ENCODE results near the gene CLEC16A. TPM values are rescaled to one million over a fixed set of nuclear protein-coding genes. Genes with fewer than 3 reads are reported as not detected.

Gene CLEC16A
- total RNA-seq, 1 donor from 2014 or later: 7.8 TPM

GRCh38 chr16:11170201-11170600 is 225.8 kb downstream of the CLEC16A start:
- H2AFZ ChIP-seq (replicated peaks): no peak overlapping the region
- Mint-ChIP-seq H3K4me3 (no peak overlapping the region), H3K4me1 (peaks cover 17% of the 10 kb centered on the region), H3K27me3 (ENCODE audit: insufficient read depth, low read depth) (peaks cover 4% of the 10 kb centered on the region), H3K9me3 (no peaks in the 10 kb centered on the region), H3K27ac (peak overlapping the region; percentile 69), H3K36me3 (peaks cover 11% of the 10 kb centered on the region)
- no peaks in the 10 kb centered on the region for H3K79me2 ChIP-seq (ENCODE audit: low read depth)
- H3K4me1 ChIP-seq: no peaks in the 10 kb centered on the region
- no peaks in the 10 kb centered on the region for H3K36me3 ChIP-seq
- no peak for DNase-seq (ENCODE audit: low spot score)
- H4K20me1 ChIP-seq (ENCODE audit: low read depth): no peaks in the 10 kb centered on the region
- H3K4me2 ChIP-seq: no peak overlapping the region
- no peaks in the 10 kb centered on the region for H3K27me3 ChIP-seq
- TF ChIP-seq EZH2phosphoT487 (IDR thresholded peaks at IDR 0.05): no peak
- H3K9me3 ChIP-seq (ENCODE audit: low read depth): no peaks in the 10 kb centered on the region
- H3K9ac ChIP-seq: no peak overlapping the region
- no peaks in the 10 kb centered on the region for H3F3A ChIP-seq (ENCODE audit: low read depth)
- H3K4me3 ChIP-seq: no peak overlapping the region
- no peak overlapping the region for H3K27ac ChIP-seq

- H3K36me3 Mint-ChIP-seq: peaks cover 12% of the 10 kb centered on the region
- no peaks in the 10 kb centered on the region for H3F3A ChIP-seq (ENCODE audit: low read depth)
- H3K36me3 ChIP-seq: no peaks in the 10 kb centered on the region
- H3K9me3 ChIP-seq (ENCODE audit: low read depth): no peaks in the 10 kb centered on the region
- H3K4me1 Mint-ChIP-seq: peaks cover 17% of the 10 kb centered on the region
- no peak overlapping the region for H2AFZ ChIP-seq (replicated peaks)
- H3K79me2 ChIP-seq (ENCODE audit: low read depth): no peaks in the 10 kb centered on the region
- H4K20me1 ChIP-seq (ENCODE audit: low read depth): no peaks in the 10 kb centered on the region
- no peaks in the 10 kb centered on the region for H3K9me3 Mint-ChIP-seq
- peaks cover 4% of the 10 kb centered on the region for H3K27me3 Mint-ChIP-seq (ENCODE audit: insufficient read depth, low read depth)
- no peaks in the 10 kb centered on the region for H3K27me3 ChIP-seq
- H3K4me2 ChIP-seq: no peak overlapping the region
- H3K9ac ChIP-seq: no peak overlapping the region
- TF ChIP-seq, protein P1, sequence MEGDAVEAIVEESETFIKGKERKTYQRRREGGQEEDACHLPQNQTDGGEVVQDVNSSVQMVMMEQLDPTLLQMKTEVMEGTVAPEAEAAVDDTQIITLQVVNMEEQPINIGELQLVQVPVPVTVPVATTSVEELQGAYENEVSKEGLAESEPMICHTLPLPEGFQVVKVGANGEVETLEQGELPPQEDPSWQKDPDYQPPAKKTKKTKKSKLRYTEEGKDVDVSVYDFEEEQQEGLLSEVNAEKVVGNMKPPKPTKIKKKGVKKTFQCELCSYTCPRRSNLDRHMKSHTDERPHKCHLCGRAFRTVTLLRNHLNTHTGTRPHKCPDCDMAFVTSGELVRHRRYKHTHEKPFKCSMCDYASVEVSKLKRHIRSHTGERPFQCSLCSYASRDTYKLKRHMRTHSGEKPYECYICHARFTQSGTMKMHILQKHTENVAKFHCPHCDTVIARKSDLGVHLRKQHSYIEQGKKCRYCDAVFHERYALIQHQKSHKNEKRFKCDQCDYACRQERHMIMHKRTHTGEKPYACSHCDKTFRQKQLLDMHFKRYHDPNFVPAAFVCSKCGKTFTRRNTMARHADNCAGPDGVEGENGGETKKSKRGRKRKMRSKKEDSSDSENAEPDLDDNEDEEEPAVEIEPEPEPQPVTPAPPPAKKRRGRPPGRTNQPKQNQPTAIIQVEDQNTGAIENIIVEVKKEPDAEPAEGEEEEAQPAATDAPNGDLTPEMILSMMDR (IDR thresholded peaks at IDR 0.05): no peak
- TF ChIP-seq EZH2phosphoT487 (IDR thresholded peaks at IDR 0.05) (no peak), EZH2 (IDR thresholded peaks at IDR 0.05) (no peak)
- no peak overlapping the region for H3K4me3 Mint-ChIP-seq
- H3K4me3 ChIP-seq: no peak overlapping the region
- H3K27ac ChIP-seq: no peak overlapping the region
- H3K27ac Mint-ChIP-seq: peak overlapping the region; percentile 69
- H3K4me1 ChIP-seq: no peaks in the 10 kb centered on the region
- no peak for DNase-seq (ENCODE audit: low spot score)
These were observed 226.5 kb downstream of the CLEC16A start for GRCh38 chr16:11170696-11171447.

DNA sequence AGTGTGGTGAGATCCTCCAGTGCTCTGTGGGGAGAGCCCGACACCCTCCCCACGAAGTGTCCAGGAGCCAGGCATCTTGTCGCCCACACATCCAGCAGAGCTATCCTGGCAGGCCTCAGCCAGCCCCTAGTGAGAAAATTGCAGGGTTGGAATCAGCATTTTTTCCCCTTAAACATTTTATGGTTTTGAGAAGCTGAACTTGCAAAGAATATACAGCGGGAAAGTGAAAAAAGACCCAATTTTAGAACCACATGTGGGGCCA is 227.0 kb downstream of the CLEC16A start:
- H3K4me3 ChIP-seq: no peak overlapping the region
- H3K27ac Mint-ChIP-seq: no peak overlapping the region
- H3K27ac ChIP-seq: no peak overlapping the region
- no peak overlapping the region for H3K4me2 ChIP-seq
- H3F3A ChIP-seq (ENCODE audit: low read depth): no peaks in the 10 kb centered on the region
- no peak for DNase-seq (ENCODE audit: low spot score)
- no peak overlapping the region for H2AFZ ChIP-seq (replicated peaks)
- H3K4me3 Mint-ChIP-seq: no peak overlapping the region
- no peaks in the 10 kb centered on the region for H3K27me3 ChIP-seq
- peaks cover 17% of the 10 kb centered on the region for H3K4me1 Mint-ChIP-seq
- H3K36me3 ChIP-seq: no peaks in the 10 kb centered on the region
- no peak overlapping the region for H3K9ac ChIP-seq
- peaks cover 12% of the 10 kb centered on the region for H3K36me3 Mint-ChIP-seq
- H3K4me1 ChIP-seq: no peaks in the 10 kb centered on the region
- H3K9me3 Mint-ChIP-seq: no peaks in the 10 kb centered on the region
- H4K20me1 ChIP-seq (ENCODE audit: low read depth): no peaks in the 10 kb centered on the region
- no peaks in the 10 kb centered on the region for H3K79me2 ChIP-seq (ENCODE audit: low read depth)
- no peaks in the 10 kb centered on the region for H3K9me3 ChIP-seq (ENCODE audit: low read depth)
- peaks cover 4% of the 10 kb centered on the region for H3K27me3 Mint-ChIP-seq (ENCODE audit: insufficient read depth, low read depth)
- TF ChIP-seq, protein P1 (IDR thresholded peaks at IDR 0.05): no peak
- TF ChIP-seq EZH2 (IDR thresholded peaks at IDR 0.05): no peak
- no peak for TF ChIP-seq EZH2phosphoT487 (IDR thresholded peaks at IDR 0.05)

GRCh38 chr16:11171757-11172299 is 227.5 kb downstream of the CLEC16A start:
- no peak overlapping the region for H3K27ac ChIP-seq
- Mint-ChIP-seq H3K4me1 (peaks cover 17% of the 10 kb centered on the region), H3K9me3 (no peaks in the 10 kb centered on the region), H3K27ac (no peak overlapping the region), H3K4me3 (no peak overlapping the region), H3K27me3 (ENCODE audit: insufficient read depth, low read depth) (peaks cover 4% of the 10 kb centered on the region), H3K36me3 (peaks cover 14% of the 10 kb centered on the region)
- H3K4me2 ChIP-seq: no peak overlapping the region
- H2AFZ ChIP-seq (replicated peaks): no peak overlapping the region
- no peak for DNase-seq (ENCODE audit: low spot score)
- H4K20me1 ChIP-seq (ENCODE audit: low read depth): no peaks in the 10 kb centered on the region
- H3K79me2 ChIP-seq (ENCODE audit: low read depth): no peaks in the 10 kb centered on the region
- H3K4me1 ChIP-seq: no peaks in the 10 kb centered on the region
- H3K27me3 ChIP-seq: no peaks in the 10 kb centered on the region
- no peaks in the 10 kb centered on the region for H3K9me3 ChIP-seq (ENCODE audit: low read depth)
- TF ChIP-seq EZH2phosphoT487 (IDR thresholded peaks at IDR 0.05): no peak
- no peak for TF ChIP-seq EZH2 (IDR thresholded peaks at IDR 0.05)
- TF ChIP-seq, protein P1 (IDR thresholded peaks at IDR 0.05): no peak
- no peaks in the 10 kb centered on the region for H3K36me3 ChIP-seq
- H3K9ac ChIP-seq: no peak overlapping the region
- no peak overlapping the region for H3K4me3 ChIP-seq
- no peaks in the 10 kb centered on the region for H3F3A ChIP-seq (ENCODE audit: low read depth)
